Activated CD8-positive, alpha-beta memory T cell treated with anti-CD3 and anti-CD28 coated beads for 1 hour (primary cell): ENCODE results near the gene HCLS1.
"Not testable (repeated sequence)": the region's sequence is repeated elsewhere in the genome, so short reads cannot be mapped to it uniquely, and the experiment has no call there.

Experiments
- DNase-seq, 2 donors: peaks; one replicate each; pipeline ENCODE4 v3.0.0-alpha.2; 2020; ENCODE audit warnings: low read depth in 1 of 2; ENCODE audit errors: extremely low read depth in 1 of 2

HCLS1 gene, protein sequence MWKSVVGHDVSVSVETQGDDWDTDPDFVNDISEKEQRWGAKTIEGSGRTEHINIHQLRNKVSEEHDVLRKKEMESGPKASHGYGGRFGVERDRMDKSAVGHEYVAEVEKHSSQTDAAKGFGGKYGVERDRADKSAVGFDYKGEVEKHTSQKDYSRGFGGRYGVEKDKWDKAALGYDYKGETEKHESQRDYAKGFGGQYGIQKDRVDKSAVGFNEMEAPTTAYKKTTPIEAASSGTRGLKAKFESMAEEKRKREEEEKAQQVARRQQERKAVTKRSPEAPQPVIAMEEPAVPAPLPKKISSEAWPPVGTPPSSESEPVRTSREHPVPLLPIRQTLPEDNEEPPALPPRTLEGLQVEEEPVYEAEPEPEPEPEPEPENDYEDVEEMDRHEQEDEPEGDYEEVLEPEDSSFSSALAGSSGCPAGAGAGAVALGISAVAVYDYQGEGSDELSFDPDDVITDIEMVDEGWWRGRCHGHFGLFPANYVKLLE

DNA sequence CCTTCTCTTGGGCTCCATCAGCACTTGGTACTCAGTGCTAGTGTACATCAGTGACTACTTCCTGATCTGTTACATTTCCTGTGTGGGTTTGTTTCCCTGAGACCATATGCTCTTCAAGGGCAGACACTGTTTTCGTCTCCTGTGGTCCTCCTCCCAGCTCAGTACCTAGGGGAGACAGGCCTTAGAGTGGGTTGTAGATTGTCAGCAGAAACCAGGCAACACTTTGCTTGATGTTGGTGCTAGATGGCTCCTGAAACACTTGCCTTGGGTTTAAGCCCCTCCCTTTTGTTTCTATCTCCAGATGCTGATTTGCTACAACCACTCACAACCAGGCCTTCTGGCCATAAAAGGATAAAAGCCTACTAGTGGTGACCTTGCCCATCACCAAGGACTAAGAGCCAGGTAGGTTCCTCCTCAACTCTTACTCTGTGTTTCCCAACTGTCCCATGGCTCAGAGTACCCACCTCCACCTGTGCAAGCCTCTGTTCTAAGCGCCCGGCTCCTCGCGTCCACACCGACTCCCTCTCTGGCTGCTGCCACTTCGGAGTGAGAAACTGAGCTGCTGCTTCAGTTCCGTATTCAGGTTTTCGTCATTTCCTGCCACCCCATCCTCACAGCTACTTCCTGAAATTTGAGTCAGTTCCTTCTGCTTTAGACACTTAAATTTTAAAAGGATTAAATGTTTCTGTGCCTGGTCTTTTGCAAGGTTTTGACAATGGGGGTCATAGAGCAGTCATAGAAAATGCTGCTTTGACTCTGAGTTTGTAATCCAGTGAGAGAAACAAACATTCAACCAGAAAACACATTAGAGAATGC lies at the start of gene HCLS1:
Gene HCLS1, minus strand, starts transcription at position 548 of the 816 bp plus-strand sequence. CDS start 2,556 bp downstream, outside the sequence.
- DNase-seq = peak; percentile 28 to 48

DNA sequence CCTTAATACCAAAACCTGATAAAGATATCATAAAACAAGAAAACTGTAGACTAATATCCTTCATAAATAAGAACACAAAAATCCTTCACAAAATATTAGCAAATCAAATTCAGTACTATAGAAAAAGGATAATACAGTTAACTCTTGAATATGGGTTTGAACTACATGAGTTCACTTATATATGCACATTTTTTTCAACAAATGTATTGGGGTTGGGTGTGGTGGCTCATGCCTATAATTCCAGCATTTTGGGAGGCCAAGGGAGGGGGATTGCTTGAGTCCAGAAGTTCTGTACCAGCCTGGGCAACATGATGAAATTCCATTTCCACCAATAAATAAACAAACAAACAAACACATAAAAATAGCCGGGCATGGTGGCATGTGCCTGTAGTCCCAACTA lies 49.6 kb upstream of the HCLS1 start:
- no peak for DNase-seq

DNA sequence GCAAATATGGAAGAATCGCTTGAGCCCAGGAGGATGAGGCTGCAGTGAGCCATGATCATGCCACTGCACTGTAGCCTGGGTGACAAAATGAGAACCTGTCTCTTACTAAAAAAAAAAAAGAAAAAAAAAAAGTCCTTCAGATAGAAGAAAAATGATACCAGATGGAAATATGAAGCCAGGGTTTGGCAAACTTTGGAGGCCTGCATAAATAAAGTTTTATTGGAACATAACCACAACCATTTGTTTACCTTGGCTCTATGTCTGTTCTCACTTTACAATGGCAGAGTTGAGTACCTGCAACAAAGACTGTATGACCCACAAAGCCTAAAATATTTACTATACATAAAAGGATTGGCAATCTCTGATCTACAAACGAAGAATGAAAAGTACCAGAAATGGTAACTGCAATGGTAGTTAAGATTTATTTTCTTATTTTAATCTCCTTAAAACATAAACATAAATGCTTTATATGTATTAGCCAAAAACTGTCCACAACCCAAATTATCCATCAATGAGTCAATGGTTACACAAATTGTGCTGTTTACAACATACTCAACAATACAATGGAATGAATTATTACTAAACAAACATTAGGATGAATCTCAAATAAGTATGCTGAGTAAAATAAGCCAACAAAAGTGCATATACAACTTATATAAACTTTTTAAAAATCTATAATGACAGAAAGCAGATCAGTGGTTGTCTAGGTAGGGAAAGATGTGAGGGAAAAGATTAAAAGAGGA lies 47.0 kb upstream of the HCLS1 start:
- no peak for DNase-seq

DNA sequence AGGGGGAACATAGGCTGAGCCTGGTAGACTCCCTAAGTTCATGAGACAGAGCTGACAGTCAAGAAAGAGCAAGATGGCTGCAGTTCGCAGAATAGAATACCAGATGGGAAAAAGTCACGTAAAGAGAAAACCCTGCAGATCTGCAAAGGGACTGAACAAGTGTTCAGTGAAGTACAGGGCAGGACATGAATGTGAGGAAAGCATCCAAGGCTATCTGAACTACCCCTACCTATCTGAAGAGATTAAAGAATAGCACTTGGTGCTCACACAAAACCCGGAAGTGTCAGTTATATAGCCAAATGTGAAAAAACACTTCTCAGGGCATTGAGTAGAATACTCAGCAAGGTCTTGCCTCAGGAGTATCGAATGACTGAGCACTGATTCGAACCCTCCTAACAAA lies 44.8 kb upstream of the HCLS1 start:
- no peak for DNase-seq

DNA sequence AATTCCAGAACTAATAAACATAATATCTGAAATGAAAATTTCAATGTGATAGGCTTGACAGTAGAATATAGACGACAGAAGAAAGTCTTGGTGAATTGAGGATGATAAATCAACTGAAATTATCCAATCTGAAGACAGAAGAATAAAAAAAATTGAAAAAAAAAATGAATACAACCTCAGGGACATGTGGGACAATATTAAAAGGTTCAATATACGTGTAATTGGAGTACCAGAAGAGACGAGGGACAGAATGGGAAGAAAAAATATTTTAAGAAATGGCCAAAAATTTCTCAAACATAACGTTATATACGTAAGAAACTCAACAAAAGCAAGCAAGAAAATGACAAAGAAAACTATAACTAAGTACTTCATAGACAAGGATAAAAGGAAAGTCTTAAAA lies 43.3 kb upstream of the HCLS1 start:
- no peak for DNase-seq

DNA sequence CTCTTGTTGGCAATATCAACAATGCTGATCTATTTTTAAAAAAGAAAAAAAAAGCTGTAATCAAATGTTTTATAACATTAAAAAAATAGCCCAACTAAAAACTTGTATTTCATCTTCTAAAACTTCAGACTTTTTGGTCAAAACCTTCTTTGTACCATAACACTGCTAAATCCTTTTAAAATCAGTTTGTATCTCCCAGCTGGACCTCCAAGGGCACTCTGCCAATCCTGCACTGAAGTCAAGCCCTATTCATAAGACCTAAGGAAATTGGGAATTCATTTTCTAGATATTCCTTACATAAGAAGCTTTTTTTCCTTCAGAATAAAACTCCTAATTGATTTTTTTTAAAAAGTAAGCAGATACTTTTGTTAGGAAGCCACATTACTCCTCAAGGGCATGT lies 38.2 kb upstream of the HCLS1 start:
- DNase-seq = no peak

DNA sequence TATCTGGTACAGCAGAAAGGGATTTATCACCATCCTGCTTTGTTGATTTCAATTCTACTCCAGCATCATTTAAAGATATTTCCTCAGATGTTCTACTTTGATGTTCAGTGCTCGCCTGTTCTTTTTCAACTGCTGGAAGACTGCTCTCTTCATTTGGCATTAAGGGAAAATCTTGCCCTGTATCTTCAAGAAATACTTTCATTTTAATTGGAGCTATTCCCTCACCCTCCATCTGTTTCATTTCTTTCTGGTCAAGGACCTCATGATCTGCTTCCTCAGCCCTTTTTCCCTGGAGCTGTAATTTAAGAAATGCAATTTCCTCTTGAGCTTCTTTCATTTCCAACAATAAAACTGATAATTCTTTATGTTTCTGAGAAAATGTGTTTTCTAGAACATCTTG lies 37.8 kb upstream of the HCLS1 start:
- DNase-seq = no peak

DNA sequence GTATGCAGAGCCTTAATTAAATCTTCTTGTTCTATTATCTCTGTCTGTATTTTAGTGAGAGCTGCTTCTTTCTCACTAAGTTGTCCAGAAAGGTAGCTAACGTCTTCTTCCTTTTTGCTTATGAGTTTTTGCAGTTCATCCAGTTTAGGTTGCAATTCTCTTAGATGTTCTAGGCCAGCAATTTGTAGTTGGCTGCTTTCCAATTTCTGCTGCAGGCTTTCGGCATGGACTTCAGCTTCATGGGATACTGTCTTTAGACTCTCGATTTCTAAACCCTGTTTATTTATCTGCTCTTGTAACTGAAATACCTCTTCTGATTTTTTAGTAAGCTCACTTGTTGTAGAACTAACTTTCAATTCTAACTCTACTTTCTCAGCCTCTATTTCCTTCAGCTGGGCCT lies 35.5 kb upstream of the HCLS1 start:
- no peak for DNase-seq

DNA sequence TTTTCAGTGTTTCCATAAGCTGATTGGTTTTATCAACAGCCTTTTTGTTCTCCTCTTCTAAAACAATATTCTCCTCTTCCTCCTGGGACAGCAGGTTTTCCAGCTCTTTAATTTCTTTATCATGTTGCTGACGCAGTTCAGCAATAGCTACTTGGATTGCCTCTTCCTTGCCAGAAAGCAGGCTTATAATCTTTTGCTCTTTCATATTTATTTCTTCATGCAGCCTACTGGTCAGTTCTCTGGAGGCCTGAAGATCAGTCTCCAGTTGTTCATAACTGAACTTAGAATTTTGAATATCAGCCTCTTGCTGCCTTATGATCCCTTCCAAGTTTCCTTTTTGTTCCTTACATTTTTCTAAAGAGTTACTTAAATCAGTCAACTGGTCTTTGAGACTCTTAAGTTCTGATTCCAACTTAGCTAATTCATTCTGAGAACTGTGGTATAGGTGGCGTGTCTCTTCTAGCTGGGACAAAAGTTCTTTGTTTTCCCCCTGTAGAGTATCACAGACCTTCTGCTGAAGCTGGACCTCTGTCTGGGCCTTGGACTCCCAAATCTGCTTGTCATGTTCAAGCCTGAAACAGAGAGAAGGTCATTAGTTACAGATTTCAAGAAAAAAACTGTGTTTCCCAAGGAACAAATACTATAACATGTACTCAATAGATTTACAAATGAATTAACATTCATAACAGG lies 31.5 kb upstream of the HCLS1 start:
- DNase-seq = no peak

DNA sequence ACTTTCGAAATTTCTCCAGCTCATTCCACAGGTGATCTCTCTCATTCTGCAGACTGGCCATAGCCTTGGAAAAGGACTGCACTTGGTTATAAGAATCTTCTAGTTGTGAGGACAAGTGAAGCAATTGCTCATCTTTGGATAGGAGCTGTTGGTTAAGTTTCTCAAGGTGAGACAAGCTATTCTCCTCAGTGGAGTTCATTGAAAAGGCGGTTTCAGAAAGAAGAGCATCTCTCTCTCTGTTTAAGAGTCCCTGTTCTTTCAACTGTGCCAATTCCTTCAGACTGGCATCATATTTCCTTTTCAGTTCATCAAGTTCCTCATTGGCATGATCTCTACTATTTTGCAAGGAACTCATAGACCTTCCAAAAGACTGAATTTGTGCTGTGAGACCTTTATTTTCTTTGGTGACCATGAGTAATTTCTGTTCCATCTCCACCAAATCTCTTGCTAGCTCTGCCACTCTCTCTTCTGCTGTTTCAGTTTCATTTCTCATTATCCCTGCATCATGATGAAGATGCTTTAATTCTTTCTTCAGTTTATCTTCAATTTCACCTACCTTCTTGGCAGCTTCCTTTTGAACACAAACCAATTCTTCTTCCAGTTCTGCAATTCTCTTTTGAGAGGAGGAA lies 30.2 kb upstream of the HCLS1 start:
- DNase-seq = no peak

DNA sequence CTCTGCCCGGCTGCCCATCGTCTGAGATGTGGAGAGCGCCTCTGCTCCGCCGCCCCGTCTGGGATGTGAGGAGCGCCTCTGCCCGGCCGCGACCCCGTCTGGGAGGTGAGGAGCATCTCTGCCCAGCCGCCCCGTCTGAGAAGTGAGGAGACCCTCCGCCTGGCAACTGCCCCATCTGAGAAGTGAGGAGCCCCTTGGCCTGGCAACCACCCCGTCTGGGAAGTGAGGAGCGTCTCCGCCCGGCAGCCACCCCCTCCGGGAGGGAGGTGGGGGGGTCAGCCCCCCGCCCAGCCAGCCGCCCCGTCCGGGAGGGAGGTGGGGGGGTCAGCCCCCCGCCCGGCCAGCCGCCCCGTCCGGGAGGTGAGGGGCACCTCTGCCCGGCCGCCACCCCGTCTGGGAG lies 28.0 kb upstream of the HCLS1 start:
- not testable (repeated sequence) for DNase-seq

DNA sequence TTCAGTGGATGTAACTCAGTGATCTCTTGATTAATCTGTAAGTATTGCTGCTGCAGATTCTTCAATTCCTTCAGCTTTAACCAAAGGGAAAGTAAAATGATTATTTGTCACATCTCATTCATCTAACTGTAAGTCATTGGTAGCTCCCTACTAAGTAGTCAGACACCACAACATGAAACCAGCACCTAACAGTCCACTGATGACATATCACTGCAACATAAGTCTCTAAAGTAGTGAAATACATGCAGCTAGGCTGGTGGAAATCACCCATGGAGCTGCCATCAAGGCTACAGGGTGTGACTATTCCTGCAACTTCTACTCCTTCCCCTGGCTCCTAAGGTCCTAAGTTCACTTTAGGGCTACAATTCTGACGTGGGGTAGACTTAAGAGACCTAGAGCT lies 21.1 kb upstream of the HCLS1 start:
- no peak for DNase-seq

DNA sequence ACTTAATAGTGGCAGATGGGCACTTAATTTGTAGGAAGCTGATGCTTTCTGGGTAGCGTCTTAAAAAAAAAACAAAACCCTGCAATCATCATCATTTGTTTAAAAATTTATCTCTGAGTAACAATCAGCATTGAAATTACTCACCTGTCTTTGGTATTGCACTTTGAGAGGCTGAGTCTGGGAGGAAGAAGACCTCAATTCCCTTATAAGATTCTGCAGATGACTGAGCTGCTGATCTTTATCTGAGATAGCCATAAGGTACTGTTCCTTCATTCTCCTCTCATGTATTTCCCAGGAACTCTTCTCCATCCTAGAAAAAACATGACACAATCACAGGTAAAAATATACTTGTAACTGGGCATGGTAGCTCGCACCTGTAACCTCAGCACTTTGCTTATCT lies 16.4 kb upstream of the HCLS1 start:
- DNase-seq = no peak

DNA sequence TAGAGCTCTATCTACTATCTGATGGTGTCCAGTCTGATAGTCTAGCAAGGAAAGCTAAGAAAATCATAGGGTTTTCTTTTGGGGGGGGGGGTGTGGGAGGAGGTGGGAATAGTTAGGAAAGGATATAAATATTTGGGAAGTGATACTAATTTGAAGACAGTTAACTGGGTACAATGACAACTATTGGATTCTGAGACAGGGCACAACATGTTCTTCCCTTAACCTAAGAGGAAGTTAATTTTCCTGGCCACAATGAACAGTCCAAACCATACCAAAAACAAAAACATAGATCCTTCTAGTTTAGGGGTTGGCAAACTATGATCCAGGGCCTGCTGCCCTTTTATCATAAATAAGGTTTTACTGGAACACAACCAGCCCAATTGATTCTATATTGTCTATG lies 10.0 kb upstream of the HCLS1 start:
- DNase-seq = no peak

DNA sequence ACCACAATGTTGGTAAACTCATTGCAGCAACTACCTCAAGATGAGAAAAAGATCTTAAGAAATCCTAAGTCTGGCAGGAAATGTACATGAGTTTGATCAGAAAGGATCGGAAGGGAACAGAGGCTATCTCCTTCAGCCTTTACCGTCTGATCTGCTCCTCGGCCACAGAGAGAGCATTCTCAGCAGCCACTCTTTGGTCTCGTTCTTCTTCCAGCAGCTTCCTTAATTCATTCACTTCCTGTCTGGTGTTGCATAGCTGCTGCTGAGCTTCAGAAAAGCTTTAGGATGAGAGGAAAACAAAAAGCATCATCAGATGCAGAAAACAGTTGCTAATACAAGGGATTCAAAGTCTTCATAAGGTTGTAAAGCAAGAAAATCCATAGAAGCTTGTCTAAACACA lies 6.6 kb upstream of the HCLS1 start:
- no peak for DNase-seq

DNA sequence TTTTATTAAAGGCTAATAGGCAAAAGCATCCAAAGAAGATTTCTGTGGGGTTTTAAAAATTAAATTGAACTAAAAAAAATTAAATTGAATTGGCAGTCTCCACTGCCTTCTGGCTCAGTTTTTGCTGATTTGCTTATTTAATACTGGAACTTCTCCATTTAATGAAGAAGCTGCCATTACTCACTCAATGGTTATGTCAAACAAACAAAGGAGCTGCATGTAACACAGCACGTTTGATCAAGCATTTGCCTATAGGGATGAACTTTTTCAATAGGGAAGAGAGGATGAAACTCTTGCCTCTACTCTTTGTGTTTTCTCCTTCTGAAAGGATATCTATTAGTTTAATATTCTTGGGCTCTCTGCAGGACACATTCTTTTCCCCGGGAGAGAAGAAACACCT lies 4.8 kb upstream of the HCLS1 start:
- no peak for DNase-seq

DNA sequence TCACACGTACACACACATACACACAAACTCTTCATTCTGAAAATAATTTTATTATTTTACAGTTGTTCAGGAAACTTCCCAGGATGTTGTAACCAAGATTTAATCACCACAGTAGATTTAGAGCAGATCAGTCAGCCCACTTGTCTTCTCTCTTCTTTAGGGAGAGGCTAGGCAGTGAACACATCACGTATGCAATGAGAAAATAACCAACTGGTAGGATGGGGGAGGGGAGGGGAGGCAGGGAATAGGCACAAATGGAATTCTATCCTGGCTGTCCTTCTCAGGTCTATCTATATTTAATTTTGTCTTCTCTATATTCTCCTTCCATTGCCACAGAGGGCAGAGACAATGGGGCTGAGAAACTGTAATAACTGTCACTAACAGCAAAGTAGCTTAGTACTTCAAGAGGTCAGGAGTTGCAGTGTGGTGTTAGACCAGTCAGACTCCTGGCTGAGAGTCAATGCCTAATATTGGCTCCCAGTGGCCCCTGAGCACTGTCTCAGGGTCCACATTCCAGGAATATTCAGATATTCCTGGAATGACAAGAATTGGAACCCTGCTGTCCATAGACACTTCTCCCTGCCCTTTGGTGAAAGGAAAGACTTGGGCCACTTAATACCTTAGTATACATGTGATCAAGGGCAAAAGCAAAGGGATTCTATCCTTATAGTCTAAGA lies 2.6 kb upstream of the HCLS1 start:
- DNase-seq = no peak

DNA sequence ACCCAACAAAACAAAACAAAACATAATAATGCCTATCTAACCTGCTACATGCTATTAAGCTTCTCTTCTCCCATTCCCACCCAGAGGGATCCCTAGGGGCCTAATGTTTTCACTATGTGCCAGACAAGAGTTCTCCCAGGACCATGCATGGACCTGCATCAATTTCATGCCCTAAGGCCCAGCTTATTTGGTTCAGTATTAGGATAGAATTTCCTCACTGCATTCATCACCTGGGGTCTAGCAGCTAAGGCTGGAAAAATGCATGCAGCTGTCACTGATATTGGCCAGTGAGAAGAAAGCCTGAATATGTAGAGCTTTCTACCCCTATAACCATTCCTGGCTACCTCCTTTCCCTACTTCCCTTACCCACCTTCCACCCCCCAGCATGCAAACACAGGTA lies 2.0 kb upstream of the HCLS1 start:
- DNase-seq = no peak

DNA sequence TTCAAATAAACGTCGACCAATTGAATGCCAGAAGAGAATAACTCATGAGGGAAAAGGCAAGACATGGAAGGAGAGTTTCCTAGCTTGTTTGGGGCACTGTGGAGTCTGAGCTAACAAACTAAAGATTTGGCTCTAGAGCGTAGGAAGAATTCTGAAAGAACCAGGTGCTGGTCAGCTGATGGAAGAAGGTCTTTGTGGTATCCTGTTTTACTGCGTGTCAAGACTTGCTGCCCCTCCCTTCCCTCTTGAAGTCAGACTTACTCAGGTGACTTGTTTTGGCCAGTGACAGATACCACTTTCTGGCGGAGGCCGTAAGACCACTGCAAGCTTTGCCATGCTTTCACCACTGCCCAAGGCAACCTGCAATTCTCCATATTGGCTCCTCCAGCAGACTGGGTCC lies 673 bp upstream of the HCLS1 start:
- DNase-seq = no peak

DNA sequence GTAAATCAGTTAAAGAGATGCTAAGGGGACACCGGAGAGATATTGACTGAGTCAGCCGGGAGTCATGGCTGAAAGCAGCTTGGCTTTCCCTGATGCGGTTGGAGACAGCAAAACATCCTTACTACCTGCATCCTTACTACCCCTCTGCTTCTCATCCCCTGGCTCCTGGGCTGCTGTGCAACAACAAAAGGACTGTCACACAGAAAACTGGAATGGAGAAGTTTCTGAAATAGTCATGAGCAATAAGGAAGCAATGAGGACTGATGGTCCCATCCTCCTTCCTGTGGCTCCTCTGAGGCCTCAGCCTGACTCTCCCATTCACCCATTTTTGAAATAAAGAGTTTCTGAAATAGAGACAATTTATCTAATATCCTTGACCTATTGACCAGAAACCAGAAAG lies 1.1 kb downstream of the HCLS1 start:
- DNase-seq = no peak
